Stimulated activated CD4-positive, alpha-beta T cell treated with anti-CD3 and anti-CD28 coated beads, Interleukin-1b, Interleukin-23, amount 100 ng/mL, for 4 hours (primary cell): ENCODE measurements around the gene APOE.
"Not testable (repeated sequence)": the region's sequence is repeated elsewhere in the genome, so short reads cannot be mapped to it uniquely, and the experiment has no call there.

Source experiments
- DNase-seq, 2 donors: peaks; one replicate each; pipeline ENCODE4 v3.0.0-alpha.2; 2020; ENCODE audit warnings: low read depth in 2 of 2

The APOE gene

DNA sequence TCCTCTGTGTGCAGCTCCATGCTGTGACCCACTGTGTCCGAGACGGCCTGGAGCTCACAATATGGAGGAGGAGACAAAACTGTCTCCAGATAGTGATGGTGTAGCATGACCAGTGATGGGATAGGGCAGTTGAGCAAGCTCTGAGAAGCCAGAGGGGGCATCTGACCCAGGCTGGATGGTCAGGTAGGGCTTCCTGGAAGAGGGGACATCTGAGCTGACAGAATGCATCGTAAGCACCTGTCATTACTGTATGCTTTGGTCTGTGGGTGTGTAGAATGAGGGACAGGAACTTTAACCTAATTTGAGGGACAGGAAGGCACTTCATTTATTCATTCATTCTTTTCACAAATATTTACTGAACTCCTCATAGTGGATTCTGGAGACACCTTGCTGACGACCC lies 21.0 kb upstream of the APOE start:
- DNase-seq: no peak

DNA sequence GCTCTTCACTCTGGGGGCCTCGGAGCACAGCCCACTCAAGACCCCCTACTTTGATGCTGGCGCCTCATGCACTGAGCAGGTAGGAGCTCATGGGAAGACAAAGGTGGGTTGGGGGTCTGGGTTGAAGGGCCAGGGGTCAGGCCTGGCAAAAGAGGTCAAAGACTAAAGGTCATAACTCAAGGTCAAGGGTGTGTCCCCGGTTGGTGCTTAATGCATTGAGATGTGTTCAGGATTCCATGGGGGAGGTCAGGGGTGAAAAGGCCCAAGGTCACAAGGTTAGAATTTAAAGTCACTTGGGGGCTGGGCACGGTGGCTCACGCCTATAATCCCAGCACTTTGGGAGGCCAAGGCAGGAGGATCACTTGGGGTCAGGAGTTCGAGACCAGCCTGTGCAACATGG lies 19.5 kb upstream of the APOE start:
- no peak for DNase-seq

DNA sequence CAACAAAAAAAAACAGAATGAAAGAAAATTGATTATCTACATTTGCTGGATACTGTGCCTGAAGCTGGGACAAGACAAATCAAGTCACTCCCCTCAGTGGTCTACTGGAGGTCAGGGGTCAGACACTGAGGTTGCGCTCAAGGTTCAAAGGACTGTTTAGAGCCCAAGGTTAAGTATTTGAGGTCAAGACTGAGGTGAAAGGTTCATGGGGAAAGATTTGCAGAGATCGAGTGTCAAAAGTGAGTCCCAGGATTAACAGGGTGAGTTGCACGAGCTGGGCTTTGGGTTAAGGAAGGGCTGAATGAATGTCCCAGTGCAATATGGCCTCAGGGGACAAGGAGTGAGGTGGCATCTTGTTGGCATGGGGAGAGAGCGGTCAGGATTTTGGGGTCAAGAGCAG lies 17.9 kb upstream of the APOE start:
- no peak for DNase-seq

DNA sequence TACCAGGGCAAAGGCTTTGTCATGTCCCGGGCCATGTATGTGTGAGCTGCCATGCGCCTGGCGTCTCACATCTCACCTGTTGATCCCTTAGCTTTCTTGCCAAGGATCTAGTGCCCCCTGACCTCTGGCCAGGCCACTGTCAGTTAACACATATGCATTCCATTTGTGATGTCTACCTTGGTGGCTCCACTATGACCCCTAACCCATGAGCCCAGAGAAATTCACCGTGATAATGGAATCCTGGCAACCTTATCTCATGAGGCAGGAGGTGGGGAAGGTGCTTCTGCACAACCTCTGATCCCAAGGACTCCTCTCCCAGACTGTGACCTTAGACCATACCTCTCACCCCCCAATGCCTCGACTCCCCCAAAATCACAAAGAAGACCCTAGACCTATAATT lies 17.3 kb upstream of the APOE start:
- not testable (repeated sequence) for DNase-seq

DNA sequence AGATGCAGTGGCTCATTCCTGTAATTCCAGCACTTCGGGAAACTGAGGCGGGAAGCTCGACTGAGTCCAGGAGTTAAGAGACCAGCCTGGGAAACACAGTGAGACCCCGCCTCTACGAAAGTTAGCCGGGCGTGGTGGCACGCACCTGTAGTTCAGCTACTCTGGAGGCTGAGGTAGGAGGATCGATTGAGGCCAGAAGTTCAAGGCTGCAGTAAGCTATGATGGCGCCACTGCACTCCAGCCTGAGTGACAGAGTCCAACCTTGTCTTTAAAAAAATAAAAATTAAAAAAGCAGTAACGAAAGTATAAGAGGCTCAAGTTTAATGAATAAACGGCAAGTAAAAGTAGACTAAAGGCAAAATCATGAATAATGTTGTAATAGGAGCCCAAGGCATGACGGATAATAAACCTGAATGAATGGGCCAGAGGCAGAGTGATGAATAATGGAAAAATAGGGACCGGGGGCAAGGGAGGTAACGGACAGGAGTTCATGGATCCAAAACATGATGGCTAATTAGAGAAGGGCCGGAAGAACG lies 15.7 kb upstream of the APOE start:
- DNase-seq: no peak

DNA sequence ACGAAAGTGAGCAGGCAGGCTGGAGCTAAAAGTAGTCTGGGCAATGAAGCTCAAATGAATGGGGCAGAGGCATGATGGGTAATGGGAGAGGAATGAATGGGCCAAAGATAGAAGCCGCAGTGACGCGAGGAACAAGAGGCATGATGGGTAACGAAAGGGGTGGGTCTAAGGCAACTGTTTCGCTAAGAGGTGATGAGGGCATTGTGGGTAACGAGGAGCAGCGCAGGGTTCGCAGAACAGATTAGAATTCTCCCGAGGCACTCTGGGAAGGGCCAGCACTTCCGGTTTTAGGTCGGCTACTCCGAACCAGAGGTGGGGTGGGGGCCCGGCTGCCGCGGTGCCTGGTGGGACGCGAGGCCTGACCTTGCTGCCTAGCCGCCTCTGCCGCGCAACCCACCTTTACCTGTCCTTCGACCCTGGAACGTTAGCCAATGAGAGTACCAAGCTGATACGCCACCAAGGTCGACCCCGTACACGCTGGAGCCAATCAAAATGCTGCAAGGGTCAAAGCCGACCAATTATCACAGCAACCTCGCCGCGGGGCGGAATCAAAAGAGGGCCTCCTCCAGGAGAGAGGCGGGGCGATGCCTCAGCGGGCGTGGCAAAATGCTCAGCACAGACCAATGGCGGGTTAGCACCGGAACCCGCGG lies 15.1 kb upstream of the APOE start:
- DNase-seq: peak in 1 of 2 donors; percentile 99

DNA sequence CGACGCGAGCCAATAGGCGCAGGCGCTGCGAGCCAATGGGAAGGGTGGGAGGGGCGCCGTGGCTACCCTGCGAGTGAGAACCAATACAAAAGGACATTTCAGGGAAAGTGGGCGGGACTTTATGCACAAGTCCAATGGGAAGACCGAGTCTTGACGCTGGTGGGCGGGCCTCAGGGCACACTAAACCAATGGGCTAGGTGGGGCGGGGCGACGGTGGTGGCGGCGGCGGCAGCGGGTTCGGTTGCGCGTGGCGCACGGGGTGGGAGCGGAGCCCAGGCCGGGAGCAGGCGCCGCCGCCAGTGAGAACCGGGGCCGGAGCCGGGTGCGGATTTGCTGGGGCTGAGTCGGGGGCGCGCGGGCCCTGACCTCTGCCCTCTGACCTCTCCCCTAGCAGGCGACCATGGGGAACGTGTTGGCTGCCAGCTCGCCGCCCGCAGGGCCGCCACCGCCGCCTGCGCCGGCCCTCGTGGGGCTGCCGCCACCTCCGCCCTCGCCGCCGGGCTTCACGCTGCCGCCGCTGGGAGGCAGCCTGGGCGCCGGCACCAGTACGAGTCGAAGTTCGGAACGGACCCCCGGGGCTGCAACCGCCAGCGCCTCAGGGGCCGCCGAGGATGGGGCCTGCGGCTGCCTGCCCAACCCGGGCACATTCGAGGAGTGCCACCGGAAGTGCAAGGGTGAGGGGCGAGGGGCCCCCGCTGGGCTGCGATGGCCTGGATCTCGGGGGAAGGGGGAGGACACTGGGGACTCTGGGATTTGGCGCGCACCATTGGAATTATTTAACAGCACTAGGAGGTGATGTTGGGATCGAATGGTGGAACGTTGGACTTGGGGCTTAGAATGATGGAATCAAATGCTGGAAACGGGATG lies 14.3 kb upstream of the APOE start, which contains the start of gene TOMM40:
Gene TOMM40, plus strand, starts transcription at position 239 of the 867 bp plus-strand sequence. Its CDS starts 162 bp downstream, at position 401.
- peak; percentile 99 to 100 for DNase-seq

DNA sequence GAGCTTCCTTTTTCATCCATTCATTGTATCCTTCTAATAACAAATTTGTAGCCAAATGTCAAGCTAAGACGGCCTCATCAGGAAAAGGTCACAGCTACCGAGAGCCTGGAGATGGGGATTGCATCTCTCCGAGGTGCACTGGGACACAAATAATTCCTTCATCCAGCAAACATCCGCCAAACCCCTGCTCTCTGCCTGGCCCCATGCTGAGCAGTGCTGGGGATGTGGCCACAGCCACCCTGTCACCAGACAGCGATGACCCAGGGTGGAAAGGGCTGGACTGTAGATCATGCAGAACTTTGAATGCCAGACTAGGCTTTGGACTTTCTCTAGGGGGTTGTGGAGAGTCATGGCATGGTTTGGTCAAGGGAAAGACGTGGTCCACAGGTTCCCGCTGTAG lies 12.7 kb upstream of the APOE start:
- no peak for DNase-seq

DNA sequence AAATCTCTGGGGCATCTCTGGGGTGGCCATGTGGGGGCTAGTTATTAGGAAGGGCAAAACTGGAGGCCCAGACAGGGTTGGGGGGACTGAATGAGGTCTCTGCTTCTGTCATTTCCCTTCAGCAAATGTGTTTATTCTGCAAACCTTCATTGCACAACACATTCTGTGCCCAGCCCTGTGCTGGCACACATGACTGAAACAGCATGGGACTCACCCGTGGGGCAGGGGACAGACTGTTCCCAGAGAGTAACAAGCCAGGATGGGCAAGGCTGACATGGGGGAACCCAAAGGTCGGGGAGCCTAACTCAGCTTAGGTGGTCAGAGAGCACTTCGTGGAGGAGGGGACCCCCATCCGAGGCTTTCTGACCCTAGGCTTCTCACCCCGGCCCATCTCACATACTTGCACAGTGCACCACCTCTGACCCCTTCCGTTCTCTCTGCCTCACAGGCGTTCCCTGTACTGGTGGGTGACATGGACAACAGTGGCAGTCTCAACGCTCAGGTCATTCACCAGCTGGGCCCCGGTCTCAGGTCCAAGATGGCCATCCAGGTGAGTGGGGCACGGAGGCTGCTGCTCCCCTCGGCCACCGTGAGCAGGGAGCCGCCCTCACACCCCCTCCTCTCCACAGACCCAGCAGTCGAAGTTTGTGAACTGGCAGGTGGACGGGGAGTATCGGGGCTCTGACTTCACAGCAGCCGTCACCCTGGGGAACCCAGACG lies 12.1 kb upstream of the APOE start:
- no peak for DNase-seq

DNA sequence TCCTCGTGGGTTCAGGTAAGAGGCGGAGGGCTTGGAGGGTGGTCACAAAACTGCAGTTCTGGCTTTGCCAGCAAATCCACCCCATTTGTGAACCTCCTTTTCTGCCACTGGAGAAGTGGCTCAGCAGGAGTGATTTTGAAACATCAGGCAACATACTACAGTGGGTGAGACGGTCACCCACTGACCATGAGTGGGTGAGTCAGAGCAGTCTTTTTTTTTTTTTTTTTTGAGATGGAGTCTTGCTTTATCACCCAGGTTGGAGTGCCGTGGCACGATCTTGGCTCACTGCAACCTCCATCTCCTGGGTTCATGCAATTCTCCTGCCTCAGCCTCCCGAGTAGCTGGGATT lies 11.6 kb upstream of the APOE start:
- no peak for DNase-seq

DNA sequence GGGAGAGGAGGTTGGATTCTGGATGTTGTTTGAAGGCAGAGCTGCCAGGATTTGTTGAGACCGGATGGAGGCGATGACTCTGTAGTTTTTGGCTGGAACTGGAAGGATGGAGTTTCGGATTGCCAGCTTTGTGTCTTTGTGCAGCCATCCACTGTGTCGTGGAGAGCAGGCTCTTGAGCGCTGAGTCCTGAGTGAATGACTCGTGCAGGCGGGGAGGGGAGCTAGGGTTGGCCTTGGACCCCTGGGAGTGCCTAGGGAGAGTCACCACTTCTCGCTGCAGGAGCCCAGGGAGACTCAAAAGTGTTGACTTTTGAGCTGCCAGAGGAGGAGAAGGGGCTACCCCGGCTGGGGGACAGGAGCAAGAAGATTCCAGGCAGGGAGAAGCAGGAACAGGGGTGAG lies 10.7 kb upstream of the APOE start:
- no peak for DNase-seq

DNA sequence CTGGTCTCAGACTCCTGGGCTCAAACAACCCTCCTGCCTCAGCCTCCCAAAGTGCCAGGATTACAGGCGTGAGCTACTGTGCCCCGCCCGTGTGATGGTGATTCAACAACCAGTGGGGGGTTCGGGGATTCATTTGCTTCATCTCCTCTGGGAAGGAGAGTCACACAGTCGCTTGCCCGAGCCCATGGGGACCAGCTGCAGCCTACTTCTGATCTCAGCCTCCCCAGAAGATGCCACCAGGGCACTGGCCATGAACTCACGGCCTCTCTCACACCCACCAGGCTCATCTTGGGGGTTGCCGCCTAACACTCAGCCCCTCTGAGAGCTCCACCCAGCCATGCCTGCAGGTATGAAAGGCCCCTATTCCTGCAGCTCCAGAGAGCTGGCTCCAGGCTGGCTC lies 7.8 kb upstream of the APOE start:
- no peak for DNase-seq

DNA sequence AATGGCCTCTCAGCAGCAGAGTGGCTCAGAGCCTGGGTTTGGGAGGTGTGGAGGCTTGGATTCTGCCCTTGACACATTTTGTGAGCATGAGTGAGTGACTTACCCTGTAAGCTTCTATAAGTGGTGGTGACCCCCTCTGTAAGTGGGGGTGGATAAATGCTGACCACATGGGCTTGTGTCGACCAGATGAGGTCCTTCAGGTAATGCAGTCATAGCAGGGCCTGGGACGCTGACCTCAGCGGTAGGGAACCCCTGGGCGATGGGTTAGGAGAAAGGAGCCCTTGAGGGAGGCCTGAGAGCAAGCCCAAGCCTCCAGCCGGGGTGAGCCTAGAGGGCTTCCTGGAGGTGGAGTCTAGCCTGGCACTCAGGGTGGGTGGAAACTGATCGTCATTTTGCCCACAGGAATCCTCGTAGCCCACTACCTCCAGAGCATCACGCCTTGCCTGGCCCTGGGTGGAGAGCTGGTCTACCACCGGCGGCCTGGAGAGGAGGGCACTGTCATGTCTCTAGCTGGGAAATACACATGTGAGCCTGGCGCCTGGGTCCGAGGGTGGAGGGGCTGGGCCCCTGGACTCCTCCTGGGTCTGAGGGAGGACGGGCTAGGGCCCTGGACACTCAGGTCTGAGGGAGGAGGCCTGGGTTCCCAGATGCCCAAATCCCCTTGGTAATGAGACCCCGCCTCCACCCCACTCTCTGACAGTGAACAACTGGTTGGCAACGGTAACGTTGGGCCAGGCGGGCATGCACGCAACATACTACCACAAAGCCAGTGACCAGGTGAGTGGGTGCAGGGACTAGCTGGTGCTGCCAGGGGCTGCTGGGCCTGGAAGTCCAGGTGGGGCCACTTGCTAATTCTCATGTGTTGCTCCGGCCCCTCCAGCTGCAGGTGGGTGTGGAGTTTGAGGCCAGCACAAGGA lies 5.0 kb upstream of the APOE start:
- no peak for DNase-seq

DNA sequence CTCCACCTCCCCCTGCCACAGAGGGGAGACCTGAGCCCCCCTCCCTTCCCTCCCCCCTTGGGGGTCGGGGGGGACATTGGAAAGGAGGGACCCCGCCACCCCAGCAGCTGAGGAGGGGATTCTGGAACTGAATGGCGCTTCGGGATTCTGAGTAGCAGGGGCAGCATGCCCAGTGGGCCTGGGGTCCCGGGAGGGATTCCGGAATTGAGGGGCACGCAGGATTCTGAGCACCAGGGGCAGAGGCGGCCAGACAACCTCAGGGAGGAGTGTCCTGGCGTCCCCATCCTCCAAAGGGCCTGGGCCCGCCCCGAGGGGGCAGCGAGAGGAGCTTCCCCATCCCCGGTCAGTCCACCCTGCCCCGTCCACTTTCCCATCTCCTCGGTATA lies 2.4 kb upstream of the APOE start:
- DNase-seq: no peak

DNA sequence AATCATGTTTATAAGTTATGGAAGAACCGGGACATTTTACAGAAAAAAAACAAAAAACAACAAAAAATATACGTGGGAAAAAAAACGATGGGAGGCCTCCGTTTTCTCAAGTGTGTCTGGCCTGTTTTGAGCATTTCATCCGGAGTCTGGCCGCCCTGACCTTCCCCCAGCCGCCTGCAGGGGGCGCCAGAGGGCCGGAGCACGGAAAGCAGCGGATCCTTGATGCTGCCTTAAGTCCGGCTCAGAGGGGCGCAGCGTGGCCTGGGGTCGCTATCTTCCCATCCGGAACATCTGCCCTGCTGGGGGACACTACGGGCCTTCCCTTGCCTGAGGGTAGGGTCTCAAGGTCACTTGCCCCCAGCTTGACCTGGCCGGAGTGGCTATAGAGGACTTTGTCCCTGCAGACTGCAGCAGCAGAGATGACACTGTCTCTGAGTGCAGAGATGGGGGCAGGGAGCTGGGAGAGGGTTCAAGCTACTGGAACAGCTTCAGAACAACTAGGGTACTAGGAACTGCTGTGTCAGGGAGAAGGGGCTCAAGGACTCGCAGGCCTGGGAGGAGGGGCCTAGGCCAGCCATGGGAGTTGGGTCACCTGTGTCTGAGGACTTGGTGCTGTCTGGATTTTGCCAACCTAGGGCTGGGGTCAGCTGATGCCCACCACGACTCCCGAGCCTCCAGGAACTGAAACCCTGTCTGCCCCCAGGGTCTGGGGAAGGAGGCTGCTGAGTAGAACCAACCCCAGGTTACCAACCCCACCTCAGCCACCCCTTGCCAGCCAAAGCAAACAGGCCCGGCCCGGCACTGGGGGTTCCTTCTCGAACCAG lies 1.8 kb upstream of the APOE start:
- DNase-seq: peak; percentile 75 to 77

DNA sequence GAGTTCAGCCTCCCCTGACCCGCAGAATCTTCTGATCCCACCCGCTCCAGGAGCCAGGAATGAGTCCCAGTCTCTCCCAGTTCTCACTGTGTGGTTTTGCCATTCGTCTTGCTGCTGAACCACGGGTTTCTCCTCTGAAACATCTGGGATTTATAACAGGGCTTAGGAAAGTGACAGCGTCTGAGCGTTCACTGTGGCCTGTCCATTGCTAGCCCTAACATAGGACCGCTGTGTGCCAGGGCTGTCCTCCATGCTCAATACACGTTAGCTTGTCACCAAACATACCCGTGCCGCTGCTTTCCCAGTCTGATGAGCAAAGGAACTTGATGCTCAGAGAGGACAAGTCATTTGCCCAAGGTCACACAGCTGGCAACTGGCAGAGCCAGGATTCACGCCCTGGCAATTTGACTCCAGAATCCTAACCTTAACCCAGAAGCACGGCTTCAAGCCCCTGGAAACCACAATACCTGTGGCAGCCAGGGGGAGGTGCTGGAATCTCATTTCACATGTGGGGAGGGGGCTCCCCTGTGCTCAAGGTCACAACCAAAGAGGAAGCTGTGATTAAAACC lies 1.1 kb upstream of the APOE start:
- peak in 1 of 2 donors; percentile 5 for DNase-seq

DNA sequence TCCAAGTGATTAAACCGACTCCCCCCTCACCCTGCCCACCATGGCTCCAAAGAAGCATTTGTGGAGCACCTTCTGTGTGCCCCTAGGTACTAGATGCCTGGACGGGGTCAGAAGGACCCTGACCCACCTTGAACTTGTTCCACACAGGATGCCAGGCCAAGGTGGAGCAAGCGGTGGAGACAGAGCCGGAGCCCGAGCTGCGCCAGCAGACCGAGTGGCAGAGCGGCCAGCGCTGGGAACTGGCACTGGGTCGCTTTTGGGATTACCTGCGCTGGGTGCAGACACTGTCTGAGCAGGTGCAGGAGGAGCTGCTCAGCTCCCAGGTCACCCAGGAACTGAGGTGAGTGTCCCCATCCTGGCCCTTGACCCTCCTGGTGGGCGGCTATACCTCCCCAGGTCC lies 2.0 kb downstream of the APOE start:
- DNase-seq: no peak

DNA sequence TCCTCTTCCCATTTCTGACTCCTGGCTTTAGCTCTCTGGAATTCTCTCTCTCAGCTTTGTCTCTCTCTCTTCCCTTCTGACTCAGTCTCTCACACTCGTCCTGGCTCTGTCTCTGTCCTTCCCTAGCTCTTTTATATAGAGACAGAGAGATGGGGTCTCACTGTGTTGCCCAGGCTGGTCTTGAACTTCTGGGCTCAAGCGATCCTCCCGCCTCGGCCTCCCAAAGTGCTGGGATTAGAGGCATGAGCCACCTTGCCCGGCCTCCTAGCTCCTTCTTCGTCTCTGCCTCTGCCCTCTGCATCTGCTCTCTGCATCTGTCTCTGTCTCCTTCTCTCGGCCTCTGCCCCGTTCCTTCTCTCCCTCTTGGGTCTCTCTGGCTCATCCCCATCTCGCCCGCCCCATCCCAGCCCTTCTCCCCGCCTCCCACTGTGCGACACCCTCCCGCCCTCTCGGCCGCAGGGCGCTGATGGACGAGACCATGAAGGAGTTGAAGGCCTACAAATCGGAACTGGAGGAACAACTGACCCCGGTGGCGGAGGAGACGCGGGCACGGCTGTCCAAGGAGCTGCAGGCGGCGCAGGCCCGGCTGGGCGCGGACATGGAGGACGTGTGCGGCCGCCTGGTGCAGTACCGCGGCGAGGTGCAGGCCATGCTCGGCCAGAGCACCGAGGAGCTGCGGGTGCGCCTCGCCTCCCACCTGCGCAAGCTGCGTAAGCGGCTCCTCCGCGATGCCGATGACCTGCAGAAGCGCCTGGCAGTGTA lies 2.7 kb downstream of the APOE start:
- no peak for DNase-seq

DNA sequence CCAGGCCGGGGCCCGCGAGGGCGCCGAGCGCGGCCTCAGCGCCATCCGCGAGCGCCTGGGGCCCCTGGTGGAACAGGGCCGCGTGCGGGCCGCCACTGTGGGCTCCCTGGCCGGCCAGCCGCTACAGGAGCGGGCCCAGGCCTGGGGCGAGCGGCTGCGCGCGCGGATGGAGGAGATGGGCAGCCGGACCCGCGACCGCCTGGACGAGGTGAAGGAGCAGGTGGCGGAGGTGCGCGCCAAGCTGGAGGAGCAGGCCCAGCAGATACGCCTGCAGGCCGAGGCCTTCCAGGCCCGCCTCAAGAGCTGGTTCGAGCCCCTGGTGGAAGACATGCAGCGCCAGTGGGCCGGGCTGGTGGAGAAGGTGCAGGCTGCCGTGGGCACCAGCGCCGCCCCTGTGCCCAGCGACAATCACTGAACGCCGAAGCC lies 3.3 kb downstream of the APOE start:
- DNase-seq: no peak
